Measurements from ENCODE around the gene DNAH3.
A peak's percentile ranks its signal among the peaks of the same experiment; 100 is the strongest.

DNAH3 gene

GRCh38 chr16:20902426-20902825 lies 248.2 kb downstream of the DNAH3 start:
- no peak for DNase-seq

- DNase-seq = peak; percentile 46 to 70
Observed at GRCh38 chr16:20901436-20902112, 249.1 kb downstream of the DNAH3 start.

GRCh38 chr16:20901068-20901435 lies 249.6 kb downstream of the DNAH3 start:
- DNase-seq = no peak

- peak; percentile 92 to 94 for DNase-seq
Observed at GRCh38 chr16:20900299-20901067, 250.2 kb downstream of the DNAH3 start, which contains the start of the genes DCUN1D3 and LYRM1. Gene DCUN1D3 (minus strand): TSS chr16:20900358. CDS start chr16:20862538, 37,820 bp downstream. Gene LYRM1 (plus strand): TSS chr16:20900771. CDS start chr16:20915556, 14,785 bp downstream.

GRCh38 chr16:20899477-20900298 lies 251.0 kb downstream of the DNAH3 start:
- DNase-seq = peak; percentile 32 to 38

GRCh38 chr16:20899071-20899470 lies 251.6 kb downstream of the DNAH3 start:
- no peak for DNase-seq

- DNase-seq = no peak
Observed at GRCh38 chr16:20897922-20898321, 252.7 kb downstream of the DNAH3 start.

- no peak for DNase-seq
Observed at GRCh38 chr16:20897253-20897897, 253.3 kb downstream of the DNAH3 start.

GRCh38 chr16:20894388-20894787 lies 256.3 kb downstream of the DNAH3 start:
- DNase-seq = no peak

- no peak for DNase-seq
Observed at GRCh38 chr16:20889625-20890275, 260.9 kb downstream of the DNAH3 start.

- DNase-seq = no peak
Observed at GRCh38 chr16:20887207-20887606, 263.4 kb downstream of the DNAH3 start.

- DNase-seq = no peak
Observed at GRCh38 chr16:20886320-20886719, 264.3 kb downstream of the DNAH3 start.

- DNase-seq = no peak
Observed at GRCh38 chr16:20884240-20884556, 266.4 kb downstream of the DNAH3 start.

- DNase-seq = no peak
Observed at GRCh38 chr16:20883554-20884239, 266.9 kb downstream of the DNAH3 start.

All from CD4-positive, alpha-beta T cell treated with Interleukin-4 for 1 hour (primary cell).